ENCODE results near the gene SMURF1.

SMURF1 gene

GRCh38 chr7:99180067-99180650, 36.3 kb upstream of the SMURF1 start:
- DNase-seq (ENCODE audit: low read depth): no peak
- no peak for TF ChIP-seq CTCF (IDR thresholded peaks at IDR 0.05; ENCODE audit: insufficient read depth, low read depth, low read length, missing control alignments)
- H3K4me3 ChIP-seq (ENCODE audit: low read depth, low read length): no peak overlapping the region

- DNase-seq (ENCODE audit: low read depth): no peak
- no peak for TF ChIP-seq CTCF (IDR thresholded peaks at IDR 0.05; ENCODE audit: insufficient read depth, low read depth, low read length, missing control alignments)
Measured at GRCh38 chr7:99177165-99177564, 33.3 kb upstream of the SMURF1 start.

GRCh38 chr7:99173787-99174186, 29.9 kb upstream of the SMURF1 start:
- DNase-seq (ENCODE audit: low read depth): no peak
- no peak for TF ChIP-seq CTCF (IDR thresholded peaks at IDR 0.05; ENCODE audit: insufficient read depth, low read depth, low read length, missing control alignments)
- no peak overlapping the region for H3K4me3 ChIP-seq (ENCODE audit: low read depth, low read length)

More at GRCh38 chr7:99177165-99177564, 33.3 kb upstream of the SMURF1 start:
- no peak overlapping the region for H3K4me3 ChIP-seq (ENCODE audit: low read depth, low read length)

GRCh38 chr7:99171731-99172130, 27.8 kb upstream of the SMURF1 start:
- no peak overlapping the region for H3K4me3 ChIP-seq (ENCODE audit: low read depth, low read length)
- no peak for DNase-seq (ENCODE audit: low read depth)
- no peak for TF ChIP-seq CTCF (IDR thresholded peaks at IDR 0.05; ENCODE audit: insufficient read depth, low read depth, low read length, missing control alignments)

- no peak overlapping the region for H3K4me3 ChIP-seq (ENCODE audit: low read depth, low read length)
Measured at GRCh38 chr7:99170730-99171074, 26.8 kb upstream of the SMURF1 start.

GRCh38 chr7:99170065-99170729, 26.3 kb upstream of the SMURF1 start:
- no peak overlapping the region for H3K4me3 ChIP-seq (ENCODE audit: low read depth, low read length)
- no peak for DNase-seq (ENCODE audit: low read depth)
- no peak for TF ChIP-seq CTCF (IDR thresholded peaks at IDR 0.05; ENCODE audit: insufficient read depth, low read depth, low read length, missing control alignments)

More at GRCh38 chr7:99170730-99171074, 26.8 kb upstream of the SMURF1 start:
- TF ChIP-seq CTCF (IDR thresholded peaks at IDR 0.05; ENCODE audit: insufficient read depth, low read depth, low read length, missing control alignments): no peak
- DNase-seq (ENCODE audit: low read depth): no peak

GRCh38 chr7:99167072-99167471, 23.2 kb upstream of the SMURF1 start:
- H3K4me3 ChIP-seq (ENCODE audit: low read depth, low read length): no peak overlapping the region
- DNase-seq (ENCODE audit: low read depth): no peak
- no peak for TF ChIP-seq CTCF (IDR thresholded peaks at IDR 0.05; ENCODE audit: insufficient read depth, low read depth, low read length, missing control alignments)

Measured in GM12865 (cell line).